ENCODE data around the gene THBS2. TPM values are rescaled to one million over a fixed set of nuclear protein-coding genes. Genes with fewer than 3 reads are reported as not detected.

THBS2 gene
- total and polyA plus RNA-seq, 2 of the 4 experiments (the other 2 are of a cell fraction) = 97.3 to 113 TPM

- DNase-seq (peak; percentile 35), ATAC-seq (ENCODE audit: low read depth) (no peak)
- Histone ChIP-seq H2BK15ac (ENCODE audit: low read depth, low read length) (no peak overlapping the region), H3K9me3 (ENCODE audit: control insufficient read depth, insufficient read depth, low read length) (no peaks in the 10 kb centered on the region), H3K23ac (ENCODE audit: low read depth, low read length) (no peak overlapping the region), H3K4me3 (ENCODE audit: insufficient read depth, low read depth, low read length) (no peak overlapping the region), H3K4ac (ENCODE audit: low read depth, low read length) (peak overlapping the region; percentile 31; the same call in 1 of the 2 replicates), H3K9ac (ENCODE audit: low read depth, low read length) (no peak overlapping the region), H4K5ac (ENCODE audit: low read depth, low read length) (no peak overlapping the region), H2AFZ (replicated peaks; ENCODE audit: low read length, poor library complexity) (peak overlapping the region; percentile 45), H2AK9ac (replicated peaks; ENCODE audit: low read depth, low read length, poor library complexity) (no peak overlapping the region), H3K36me3 (ENCODE audit: control insufficient read depth, insufficient read depth, low read length) (no peaks in the 10 kb centered on the region), H2BK20ac (ENCODE audit: low read depth, low read length) (no peak overlapping the region), H3K56ac (ENCODE audit: extremely low read depth, insufficient read depth, low read length) (no peak overlapping the region), H3K79me1 (ENCODE audit: low read depth in 1 of 2, low read length in 2 of 2) (no peaks in the 10 kb centered on the region), H3K4me1 (ENCODE audit: control insufficient read depth, insufficient read depth, low read length) (peaks cover 10% of the 10 kb centered on the region), H4K91ac (ENCODE audit: insufficient read depth, low read depth, low read length) (no peak overlapping the region; the same call in 1 of the 2 replicates), H4K20me1 (ENCODE audit: insufficient read depth, low read length) (no peaks in the 10 kb centered on the region), H3K9me1 (ENCODE audit: insufficient read depth, low read length) (peaks cover 4% of the 10 kb centered on the region), H3K18ac (ENCODE audit: low read depth, low read length) (no peak overlapping the region), H3K4me2 (ENCODE audit: low read depth, low read length) (no peak overlapping the region), H3K27me3 (ENCODE audit: control insufficient read depth, insufficient read depth, low read length) (no peaks in the 10 kb centered on the region), H4K8ac (ENCODE audit: low read depth in 2 of 2, low read length in 2 of 2) (no peak overlapping the region), H2BK5ac (ENCODE audit: low read depth, low read length, poor library complexity, severe bottlenecking) (no peak overlapping the region), H2BK120ac (ENCODE audit: low read depth, low read length) (peak overlapping the region; percentile 12; the same call in 1 of the 2 replicates), H3K27ac (ENCODE audit: insufficient read depth, low read length) (no peak overlapping the region), H2AK5ac (ENCODE audit: low read depth, low read length) (no peak overlapping the region), H3K14ac (replicated peaks; ENCODE audit: low read depth, low read length) (no peak overlapping the region)
- WGBS, 2 experiments (ENCODE audit: extremely low coverage in 2 of 2, insufficient read length in 1 of 2) = no CpG with 5 or more reads among the region's 10 CpGs
- intact Hi-C loops (cut with micrococcal nuclease) = no loop called here
- BruUV-seq (replicated peaks) = no TSS peak
- ChIA-PET CTCF (no interaction called here), POLR2A (ENCODE audit: unreplicated experiment) (no interaction called here)
- dilution Hi-C loops (cut with HindIII; ENCODE audit: low sequenced_read_pairs, unreplicated experiment) = no loop called here
- no peak for TF ChIP-seq MAFK (IDR thresholded peaks at IDR 0.05; ENCODE audit: low read depth, low read length)
- TF ChIP-seq BHLHE40 (IDR thresholded peaks at IDR 0.05; ENCODE audit: low read depth, low read length) = no peak
- TF ChIP-seq RAD21 (IDR thresholded peaks at IDR 0.05; ENCODE audit: low read length) = no peak
- no peak for TF ChIP-seq USF2 (IDR thresholded peaks at IDR 0.05; ENCODE audit: low read depth, low read length)
- in situ Hi-C loops (cut with MboI; ENCODE audit: low sequenced_read_pairs) = no loop called here
These were observed 34.9 kb upstream of the THBS2 start for GRCh38 chr6:169288591-169288990.
